GM12878 (cell line): ENCODE measurements around the gene CPT2. TPM values are rescaled to one million over a fixed set of nuclear protein-coding genes. Genes with fewer than 3 reads are reported as not detected.

ENCODE experiments used
- JUND ChIP-seq: IDR thresholded peaks from 2 replicates; pipeline ENCODE4 v1.6.1; 2012; ENCODE audit warnings: low read depth, mild to moderate bottlenecking, low read length, improper control_type of control experiment, moderate library complexity
- POLR2AphosphoS5 ChIP-seq: IDR thresholded peaks from 2 replicates; pipeline ENCODE4 v1.6.1; 2011; ENCODE audit warnings: mild to moderate bottlenecking, low read length, inconsistent platforms
- RELA ChIP-seq: fragments of 450-650 bp; IDR thresholded peaks from 2 replicates; pipeline ENCODE4 v1.8.0; 2014; ENCODE audit warnings: borderline replicate concordance; ENCODE audit not compliant: partially characterized antibody
- REST ChIP-seq: IDR thresholded peaks from 2 replicates; pipeline ENCODE4 v1.6.1; 2012; ENCODE audit warnings: mild to moderate bottlenecking, low read depth, low read length
- SMC3 ChIP-seq: IDR thresholded peaks from 2 replicates; pipeline ENCODE4 v1.6.1; 2011; ENCODE audit warnings: low read length, improper control_type of control experiment, borderline replicate concordance
- SREBF2 ChIP-seq: IDR thresholded peaks from 2 replicates; pipeline ENCODE4 v1.6.1; 2012; ENCODE audit warnings: mild to moderate bottlenecking, low read length
- SRF ChIP-seq, 2 experiments: IDR thresholded peaks; 2 replicates each; pipeline ENCODE4 v1.6.1; 2011; ENCODE audit warnings: low read depth in 2 of 2, low read length in 2 of 2, mild to moderate bottlenecking in 1 of 2, moderate library complexity in 1 of 2
- USF1 ChIP-seq: IDR thresholded peaks from 2 replicates; pipeline ENCODE4 v1.6.1; 2011; ENCODE audit warnings: borderline replicate concordance, low read depth, mild to moderate bottlenecking, moderate library complexity, mixed read lengths, low read length; ENCODE audit not compliant: insufficient read depth; ENCODE audit errors: extremely low read length
- ZBTB33 ChIP-seq: fragments of 450-650 bp; IDR thresholded peaks from 2 replicates; pipeline ENCODE4 v1.6.1; 2017; ENCODE audit warnings: mild to moderate bottlenecking
- polyA plus RNA-seq, 11 experiments: library from polyadenylated mRNA; depleted of rRNA in 4 of 11; unstranded in 6 of 11; stranded (reverse) in 5 of 11; fragments of >200 nt; fragmentation: Nextera tagmentation in 4 of 11; fragmentation: Illumina TruSeq in 1 of 11; extraction: Ambion mirVana in 4 of 11; extraction: Trizol in 1 of 11; gene quantifications; 1 replicate in 1 of 11; 2 replicates in 10 of 11; pipeline versions ENCODE4 v1.2.1 to v1.2.3, GENCODE V29; 2011 to 2016; ENCODE audit warnings: inconsistent platforms in 2 of 11, missing spikeins in 2 of 11, low read depth in 1 of 11
- total RNA-seq, 4 experiments: library from RNA; depleted of rRNA in 3 of 4; stranded (reverse); fragments of >200 nt in 3 of 4; fragmentation: Illumina TruSeq in 1 of 4; extraction: Trizol in 1 of 4; gene quantifications; 2 replicates each; pipeline versions ENCODE4 v1.2.1 to v1.2.3, GENCODE V29; 2013 to 2021

Gene CPT2
- total and polyA plus RNA-seq, 10 of the 15 experiments (the other 5 are each of a cell fraction or from before 2014, with no cell fraction given), result 10.1 to 36.2 (median 26.3) TPM

GRCh38 chr1:53214376-53214940, 17.8 kb downstream of the CPT2 start (continued):
- TF ChIP-seq ZBTB33 (no peak), RELA (no peak), SMC3 (no peak), JUND (no peak), USF1 (no peak), SRF (IDR thresholded peaks at IDR 0.05; ENCODE audit: low read depth in 2 of 2, low read length in 2 of 2) (no peak), REST (no peak), SREBF2 (no peak), POLR2AphosphoS5 (no peak)
